ENCODE data around the gene MT1A. TPM values are rescaled to one million over a fixed set of nuclear protein-coding genes. Genes with fewer than 3 reads are reported as not detected.
A peak's percentile ranks its signal among the peaks of the same experiment; 100 is the strongest.

MT1A gene
- total RNA-seq, 1 donor from 2014 or later = not detected

DNA sequence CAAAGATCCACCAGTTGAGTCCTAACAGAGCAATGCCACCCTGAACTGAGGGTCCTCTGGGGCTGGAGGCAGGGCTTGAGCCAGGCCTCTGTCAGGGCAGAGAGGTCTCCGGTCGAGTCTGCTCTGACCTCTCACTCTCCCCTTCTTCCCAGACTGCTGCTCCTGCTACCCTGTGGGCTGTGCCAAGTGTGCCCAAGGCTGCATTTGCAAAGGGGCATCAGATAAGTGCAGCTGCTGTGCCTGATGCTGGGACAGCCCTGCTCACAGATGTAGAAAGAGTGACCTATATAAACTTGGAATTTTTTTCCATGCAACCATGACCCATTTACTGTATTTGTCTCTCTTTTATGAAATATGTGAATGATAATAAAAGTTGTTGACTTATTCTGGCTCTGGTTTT, 10.8 kb downstream of the MT1A start:
- no peaks in the 10 kb centered on the region for H3K4me1 ChIP-seq (ENCODE audit: control insufficient read depth in 3 of 3, insufficient read depth in 3 of 3, low read length in 3 of 3)
- no peak overlapping the region for H3K27ac ChIP-seq (ENCODE audit: low read depth, low read length)
- no peaks in the 10 kb centered on the region for H3K9me3 ChIP-seq (ENCODE audit: control insufficient read depth in 3 of 3, low read length in 3 of 3)
- H3K36me3 ChIP-seq (ENCODE audit: control insufficient read depth in 3 of 3, insufficient read depth in 3 of 3, low read length in 3 of 3) = no peaks in the 10 kb centered on the region
- H3K4me3 ChIP-seq (ENCODE audit: low read length in 3 of 3) = no peak overlapping the region
- no peak overlapping the region for H3K9ac ChIP-seq (ENCODE audit: low read depth in 1 of 3, low read length in 3 of 3)
- peaks cover 10 to 24% (median 22%) of the 10 kb centered on the region in 3 donors for H3K27me3 ChIP-seq (ENCODE audit: control insufficient read depth in 3 of 3, insufficient read depth in 3 of 3, low read length in 3 of 3)

DNA sequence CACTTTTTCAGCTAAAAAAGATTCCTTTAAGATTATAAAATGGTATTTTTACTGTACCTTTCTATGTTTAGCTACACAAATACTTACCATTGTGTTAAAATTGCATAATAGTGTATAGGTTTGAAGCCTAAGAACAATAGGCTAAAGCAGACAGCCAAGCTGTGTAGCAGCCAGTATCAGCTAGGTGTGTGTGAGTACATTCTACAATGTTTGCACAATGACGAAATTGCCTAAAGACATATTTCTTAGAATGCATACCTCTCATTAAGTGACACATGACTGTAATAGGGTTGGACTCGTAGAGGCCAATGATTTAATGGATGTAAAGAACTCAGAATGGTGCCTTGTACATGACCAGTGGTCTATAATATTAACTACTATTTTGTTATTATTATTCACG, 11.4 kb downstream of the MT1A start:
- no peak overlapping the region for H3K4me3 ChIP-seq (ENCODE audit: low read length in 3 of 3)
- H3K27ac ChIP-seq (ENCODE audit: low read depth, low read length) = no peak overlapping the region
- no peaks in the 10 kb centered on the region for H3K36me3 ChIP-seq (ENCODE audit: control insufficient read depth in 3 of 3, insufficient read depth in 3 of 3, low read length in 3 of 3)
- H3K9me3 ChIP-seq (ENCODE audit: control insufficient read depth in 3 of 3, low read length in 3 of 3) = no peaks in the 10 kb centered on the region
- H3K4me1 ChIP-seq (ENCODE audit: control insufficient read depth in 3 of 3, insufficient read depth in 3 of 3, low read length in 3 of 3) = no peaks in the 10 kb centered on the region
- H3K27me3 ChIP-seq (ENCODE audit: control insufficient read depth in 3 of 3, insufficient read depth in 3 of 3, low read length in 3 of 3) = peaks cover 4 to 22% (median 19%) of the 10 kb centered on the region in 3 donors
- H3K9ac ChIP-seq (ENCODE audit: low read depth in 1 of 3, low read length in 3 of 3) = no peak overlapping the region

DNA sequence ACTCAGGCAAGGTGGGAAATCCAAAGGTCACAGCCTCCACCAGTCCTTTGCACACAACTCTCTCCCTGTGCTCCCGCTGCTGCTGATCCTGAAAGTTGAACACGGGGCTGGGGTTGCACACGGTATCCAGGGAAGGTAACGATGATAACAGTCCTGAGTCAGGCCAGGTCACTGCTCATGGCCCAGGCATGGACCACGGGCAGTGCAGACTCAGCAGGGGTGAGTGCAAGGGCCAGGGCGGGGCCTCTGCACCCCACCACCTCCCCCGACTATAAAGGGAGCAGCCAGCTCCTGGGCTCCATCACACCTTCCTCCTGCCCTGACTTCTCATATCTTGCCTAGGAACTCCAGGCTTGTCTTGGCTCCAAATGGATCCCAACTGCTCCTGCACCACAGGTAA, 13.1 kb downstream of the MT1A start, which contains the start of gene MT1B:
MT1B (plus strand) TSS at position 301 of the 400 bp plus-strand sequence; CDS start at position 369, 68 bp downstream.
- H3K36me3 ChIP-seq (ENCODE audit: control insufficient read depth in 3 of 3, insufficient read depth in 3 of 3, low read length in 3 of 3) = no peaks in the 10 kb centered on the region
- H3K4me3 ChIP-seq (ENCODE audit: low read length in 3 of 3) = no peak within 1 kb of the TSS
- H3K4me1 ChIP-seq (ENCODE audit: control insufficient read depth in 3 of 3, insufficient read depth in 3 of 3, low read length in 3 of 3) = no peaks in the 10 kb centered on the region
- H3K27ac ChIP-seq (ENCODE audit: low read depth, low read length) = no peak within 1 kb of the TSS
- H3K27me3 ChIP-seq (ENCODE audit: control insufficient read depth in 3 of 3, insufficient read depth in 3 of 3, low read length in 3 of 3) = peaks cover 0 to 19% (median 16%) of the 10 kb centered on the region in 3 donors
- H3K9ac ChIP-seq (ENCODE audit: low read depth in 1 of 3, low read length in 3 of 3) = no peak within 1 kb of the TSS
- H3K9me3 ChIP-seq (ENCODE audit: control insufficient read depth in 3 of 3, low read length in 3 of 3) = no peaks in the 10 kb centered on the region

DNA sequence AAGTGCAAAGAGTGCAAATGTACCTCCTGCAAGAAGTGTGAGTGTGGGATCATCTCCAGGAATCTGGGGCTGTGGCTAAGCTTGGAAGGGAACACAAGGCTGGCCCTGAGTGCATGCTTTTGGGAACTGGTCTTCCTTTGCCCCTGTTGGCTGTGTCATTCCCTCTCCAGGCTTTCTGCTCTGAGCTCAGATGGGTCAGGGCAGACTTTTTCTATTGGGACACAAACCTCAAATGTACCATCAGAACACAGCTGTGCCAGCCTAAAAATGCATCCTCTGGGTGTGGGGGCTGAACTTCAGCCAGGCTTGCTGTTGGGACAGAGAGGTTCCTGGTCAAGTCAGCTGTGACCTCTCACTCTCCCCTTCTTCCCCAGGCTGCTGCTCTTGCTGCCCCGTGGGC, 14.1 kb downstream of the MT1A start:
- no peak overlapping the region for H3K9ac ChIP-seq (ENCODE audit: low read depth in 1 of 3, low read length in 3 of 3)
- H3K36me3 ChIP-seq (ENCODE audit: control insufficient read depth in 3 of 3, insufficient read depth in 3 of 3, low read length in 3 of 3) = no peaks in the 10 kb centered on the region
- peaks cover 0 to 5% (median 4%) of the 10 kb centered on the region in 3 donors for H3K4me1 ChIP-seq (ENCODE audit: control insufficient read depth in 3 of 3, insufficient read depth in 3 of 3, low read length in 3 of 3)
- no peaks in the 10 kb centered on the region for H3K9me3 ChIP-seq (ENCODE audit: control insufficient read depth in 3 of 3, low read length in 3 of 3)
- no peak overlapping the region for H3K4me3 ChIP-seq (ENCODE audit: low read length in 3 of 3)
- peaks cover 0 to 16% (median 15%) of the 10 kb centered on the region in 3 donors for H3K27me3 ChIP-seq (ENCODE audit: control insufficient read depth in 3 of 3, insufficient read depth in 3 of 3, low read length in 3 of 3)
- no peak overlapping the region for H3K27ac ChIP-seq (ENCODE audit: low read depth, low read length)

DNA sequence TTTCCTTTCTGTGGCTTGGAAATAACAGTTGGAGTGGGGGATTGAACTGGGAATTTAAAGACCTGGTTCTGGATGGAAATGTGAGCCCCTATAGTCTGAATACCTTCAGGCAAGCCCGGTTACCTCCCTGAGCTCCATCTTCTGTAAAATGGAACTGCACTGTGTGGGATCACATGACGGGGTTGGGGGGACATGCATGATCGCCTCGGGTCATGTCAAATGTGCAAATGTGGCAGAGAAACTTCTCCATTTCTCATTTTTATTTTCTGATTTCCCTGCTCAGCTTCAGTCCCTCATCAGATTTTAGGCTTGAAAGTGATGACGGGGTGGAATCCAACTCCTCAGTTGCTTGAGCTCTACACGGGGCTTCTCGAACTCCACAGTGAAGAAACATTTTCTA, 14.8 kb downstream of the MT1A start:
- Histone ChIP-seq H3K9ac (ENCODE audit: low read depth in 1 of 3, low read length in 3 of 3) (no peak overlapping the region), H3K9me3 (ENCODE audit: control insufficient read depth in 3 of 3, low read length in 3 of 3) (no peaks in the 10 kb centered on the region), H3K4me3 (ENCODE audit: low read length in 3 of 3) (no peak overlapping the region), H3K27ac (ENCODE audit: low read depth, low read length) (no peak overlapping the region), H3K4me1 (ENCODE audit: control insufficient read depth in 3 of 3, insufficient read depth in 3 of 3, low read length in 3 of 3) (peaks cover 4 to 11% (median 10%) of the 10 kb centered on the region in 3 donors), H3K36me3 (ENCODE audit: control insufficient read depth in 3 of 3, insufficient read depth in 3 of 3, low read length in 3 of 3) (no peaks in the 10 kb centered on the region), H3K27me3 (ENCODE audit: control insufficient read depth in 3 of 3, insufficient read depth in 3 of 3, low read length in 3 of 3) (peaks cover 4 to 19% (median 14%) of the 10 kb centered on the region in 3 donors)

DNA sequence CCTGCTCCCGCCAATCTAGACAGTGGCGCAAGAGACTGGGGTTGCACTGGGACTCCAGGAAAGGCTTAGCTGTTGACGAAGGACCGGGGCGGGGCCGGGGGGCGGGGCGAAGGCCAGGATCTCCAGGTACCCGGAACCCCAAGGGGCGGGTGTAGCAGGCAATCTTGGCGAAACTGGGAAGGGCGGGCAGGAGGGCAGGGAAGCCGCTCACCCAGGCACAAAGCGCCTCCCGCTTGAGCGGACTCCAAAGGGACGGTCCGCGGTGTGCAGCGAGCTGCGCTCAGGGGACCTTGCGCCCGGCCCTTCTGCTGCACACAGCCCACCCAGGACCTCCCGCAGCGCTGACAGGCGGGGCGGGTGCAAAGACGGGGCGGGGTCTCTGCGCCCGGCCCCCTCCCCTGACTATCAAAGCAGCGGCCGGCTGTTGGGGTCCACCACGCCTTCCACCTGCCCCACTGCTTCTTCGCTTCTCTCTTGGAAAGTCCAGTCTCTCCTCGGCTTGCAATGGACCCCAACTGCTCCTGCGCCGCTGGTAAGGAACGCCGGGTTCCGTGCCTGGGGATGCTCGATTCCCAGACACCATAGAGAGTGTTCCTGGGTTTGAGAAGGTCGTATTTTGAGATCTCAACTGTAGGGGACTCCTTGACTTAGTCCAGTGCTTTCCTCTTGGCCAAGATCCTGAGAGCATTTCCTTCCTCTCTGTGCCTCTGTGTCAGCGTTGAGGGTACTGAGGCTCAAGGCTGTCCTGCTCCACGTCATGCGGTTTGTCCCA, 19.3 kb downstream of the MT1A start, which contains the start of gene MT1F:
MT1F (plus strand) TSS at position 405 of the 772 bp plus-strand sequence; CDS start at position 505, 100 bp downstream.
- Histone ChIP-seq H3K9ac (ENCODE audit: low read depth in 1 of 3, low read length in 3 of 3) (peak within 1 kb of the TSS in 2 of 3 donors; percentile 50 to 68), H3K27me3 (ENCODE audit: control insufficient read depth in 3 of 3, insufficient read depth in 3 of 3, low read length in 3 of 3) (peaks cover 26 to 33% (median 27%) of the 10 kb centered on the region in 3 donors), H3K27ac (ENCODE audit: low read depth, low read length) (no peak within 1 kb of the TSS), H3K9me3 (ENCODE audit: control insufficient read depth in 3 of 3, low read length in 3 of 3) (no peaks in the 10 kb centered on the region), H3K4me1 (ENCODE audit: control insufficient read depth in 3 of 3, insufficient read depth in 3 of 3, low read length in 3 of 3) (peaks cover 6 to 18% (median 14%) of the 10 kb centered on the region in 3 donors), H3K36me3 (ENCODE audit: control insufficient read depth in 3 of 3, insufficient read depth in 3 of 3, low read length in 3 of 3) (no peaks in the 10 kb centered on the region), H3K4me3 (ENCODE audit: low read length in 3 of 3) (peak within 1 kb of the TSS; percentile 64 to 67 (median 65))

DNA sequence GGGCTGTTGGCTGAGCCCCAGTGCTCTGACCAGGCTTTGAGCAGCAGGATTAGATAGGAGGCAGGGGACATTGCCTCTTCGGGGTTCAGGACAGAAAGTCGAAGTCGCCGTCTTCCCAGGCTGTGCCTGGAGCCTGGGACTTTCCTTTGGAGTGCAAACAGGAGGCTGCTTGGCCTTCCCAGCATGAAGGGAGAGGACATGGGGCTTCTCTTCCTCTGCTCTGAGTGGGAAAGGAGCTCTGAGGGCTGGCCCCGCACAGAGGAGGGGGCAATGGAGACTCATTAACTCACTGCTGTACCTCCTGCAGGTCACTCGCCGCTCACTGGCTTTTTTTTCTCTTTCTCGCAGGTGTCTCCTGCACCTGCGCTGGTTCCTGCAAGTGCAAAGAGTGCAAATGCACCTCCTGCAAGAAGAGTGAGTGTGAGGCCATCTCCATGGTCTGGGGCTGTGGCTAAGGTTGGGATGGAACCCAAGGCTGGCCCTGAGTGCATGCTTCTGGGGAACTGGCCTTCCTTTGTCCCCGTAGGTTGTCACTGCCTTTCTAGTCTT, 19.9 kb downstream of the MT1A start:
- no peak overlapping the region for H3K27ac ChIP-seq (ENCODE audit: low read depth, low read length)
- H3K36me3 ChIP-seq (ENCODE audit: control insufficient read depth in 3 of 3, insufficient read depth in 3 of 3, low read length in 3 of 3) = no peaks in the 10 kb centered on the region
- peak overlapping the region in 1 of 3 donors; percentile 68 for H3K9ac ChIP-seq (ENCODE audit: low read depth in 1 of 3, low read length in 3 of 3)
- peak overlapping the region; percentile 64 to 67 (median 65) for H3K4me3 ChIP-seq (ENCODE audit: low read length in 3 of 3)
- peaks cover 8 to 18% (median 14%) of the 10 kb centered on the region in 3 donors for H3K4me1 ChIP-seq (ENCODE audit: control insufficient read depth in 3 of 3, insufficient read depth in 3 of 3, low read length in 3 of 3)
- no peaks in the 10 kb centered on the region for H3K9me3 ChIP-seq (ENCODE audit: control insufficient read depth in 3 of 3, low read length in 3 of 3)
- H3K27me3 ChIP-seq (ENCODE audit: control insufficient read depth in 3 of 3, insufficient read depth in 3 of 3, low read length in 3 of 3) = peaks cover 29 to 37% (median 31%) of the 10 kb centered on the region in 3 donors

DNA sequence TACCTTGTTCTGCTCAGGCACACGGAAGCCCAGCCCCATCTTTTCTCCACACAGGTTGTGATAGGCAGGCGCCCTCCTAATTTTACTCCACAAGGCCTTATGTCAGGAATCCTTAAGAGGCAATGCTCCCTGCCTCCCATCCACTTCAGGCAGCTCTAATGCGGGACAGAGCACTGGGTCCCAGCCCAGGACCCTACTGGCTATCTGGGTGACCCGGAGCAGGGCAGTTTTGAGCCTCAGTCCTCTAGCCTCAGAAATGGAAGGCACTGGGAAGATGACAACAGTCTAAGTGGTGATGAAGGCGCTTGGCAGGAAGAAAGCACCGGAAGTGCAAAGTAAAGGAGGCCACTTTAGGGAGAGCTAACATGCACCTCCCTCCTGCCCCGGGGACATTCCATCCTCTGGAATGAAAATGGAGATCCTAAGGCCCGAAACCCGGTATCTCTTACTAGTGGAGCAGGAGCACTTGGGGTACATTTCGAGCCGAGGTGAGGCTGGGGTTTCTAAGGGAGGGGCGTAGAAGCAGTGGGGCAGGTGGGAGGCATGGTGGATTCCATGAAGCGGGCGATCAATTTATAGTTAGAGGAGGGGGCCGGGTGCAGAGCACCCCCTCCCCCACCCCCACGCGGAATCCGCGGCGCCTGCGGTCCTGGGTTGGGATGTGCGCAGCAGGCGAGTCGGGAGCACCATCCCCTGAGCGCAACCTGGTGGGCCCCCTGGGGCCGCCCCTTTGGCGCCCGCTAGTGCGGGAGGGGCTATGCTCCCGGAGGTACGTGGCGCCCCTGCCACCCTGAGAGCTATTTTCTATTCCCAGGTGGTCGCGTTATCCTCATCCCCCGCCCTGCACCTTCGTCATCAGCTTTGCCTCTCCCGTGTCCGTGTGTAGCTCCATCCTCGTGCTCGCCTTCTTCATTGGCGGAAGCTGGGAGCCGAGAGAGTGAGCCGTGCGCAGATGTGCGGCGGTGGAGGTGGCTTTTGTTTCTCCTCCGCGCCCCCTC, 24.2 kb downstream of the MT1A start:
- H3K27ac ChIP-seq (ENCODE audit: low read depth, low read length) = no peak overlapping the region
- peaks cover 8 to 15% (median 11%) of the 10 kb centered on the region in 3 donors for H3K4me1 ChIP-seq (ENCODE audit: control insufficient read depth in 3 of 3, insufficient read depth in 3 of 3, low read length in 3 of 3)
- H3K36me3 ChIP-seq (ENCODE audit: control insufficient read depth in 3 of 3, insufficient read depth in 3 of 3, low read length in 3 of 3) = no peaks in the 10 kb centered on the region
- H3K9me3 ChIP-seq (ENCODE audit: control insufficient read depth in 3 of 3, low read length in 3 of 3) = no peaks in the 10 kb centered on the region
- no peak overlapping the region for H3K4me3 ChIP-seq (ENCODE audit: low read length in 3 of 3)
- peaks cover 41 to 57% (median 48%) of the 10 kb centered on the region in 3 donors for H3K27me3 ChIP-seq (ENCODE audit: control insufficient read depth in 3 of 3, insufficient read depth in 3 of 3, low read length in 3 of 3)
- no peak overlapping the region for H3K9ac ChIP-seq (ENCODE audit: low read depth in 1 of 3, low read length in 3 of 3)

DNA sequence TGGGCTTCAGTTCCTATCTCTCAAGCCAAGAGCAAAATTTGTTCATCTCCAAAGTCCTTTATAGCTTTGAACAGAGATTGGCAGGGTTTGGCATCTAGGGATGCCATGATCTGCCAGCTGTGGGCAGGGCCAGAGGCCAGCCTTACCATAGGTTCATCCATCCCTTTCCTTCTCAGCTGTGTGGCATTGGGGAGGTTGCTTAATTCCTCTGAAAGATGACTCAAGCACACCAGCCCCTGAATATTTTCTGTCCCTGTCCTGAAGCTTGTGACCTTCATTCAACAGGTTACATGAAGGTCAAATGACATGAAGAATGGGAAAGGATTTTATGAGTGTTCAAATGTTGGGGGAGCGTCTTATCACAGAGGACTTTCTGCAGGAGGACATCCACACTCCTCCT, 26.0 kb downstream of the MT1A start:
- Histone ChIP-seq H3K27me3 (ENCODE audit: control insufficient read depth in 3 of 3, insufficient read depth in 3 of 3, low read length in 3 of 3) (peaks cover 37 to 60% (median 49%) of the 10 kb centered on the region in 3 donors), H3K4me3 (ENCODE audit: low read length in 3 of 3) (no peak overlapping the region), H3K27ac (ENCODE audit: low read depth, low read length) (no peak overlapping the region), H3K9me3 (ENCODE audit: control insufficient read depth in 3 of 3, low read length in 3 of 3) (no peaks in the 10 kb centered on the region), H3K4me1 (ENCODE audit: control insufficient read depth in 3 of 3, insufficient read depth in 3 of 3, low read length in 3 of 3) (peaks cover 5 to 11% (median 6%) of the 10 kb centered on the region in 3 donors), H3K9ac (ENCODE audit: low read depth in 1 of 3, low read length in 3 of 3) (no peak overlapping the region), H3K36me3 (ENCODE audit: control insufficient read depth in 3 of 3, insufficient read depth in 3 of 3, low read length in 3 of 3) (no peaks in the 10 kb centered on the region)
